IgD-negative memory B cell (primary cell): Measurements from ENCODE around the gene EIF1AX. TPM values are rescaled to one million over a fixed set of nuclear protein-coding genes. Genes with fewer than 3 reads are reported as not detected.
"Not testable (repeated sequence)": the region's sequence is repeated elsewhere in the genome, so short reads cannot be mapped to it uniquely, and the experiment has no call there.

Source experiments
- H3K27ac Mint-ChIP-seq, 3 donors: one replicate each; pipeline ENCODE4 v1.8.0; 2020 to 2022; ENCODE audit warnings: mild to moderate bottlenecking in 3 of 3, mixed read lengths in 3 of 3, moderate library complexity in 1 of 3
- H3K27me3 Mint-ChIP-seq: one replicate; pipeline ENCODE4 v1.8.0; 2021; ENCODE audit warnings: mixed read lengths
- H3K36me3 Mint-ChIP-seq: one replicate; pipeline ENCODE4 v1.8.0; 2020; ENCODE audit warnings: mild to moderate bottlenecking, mixed read lengths
- H3K4me1 Mint-ChIP-seq, 3 donors: one replicate each; pipeline ENCODE4 v1.8.0; 2020 to 2022; ENCODE audit warnings: mixed read lengths in 3 of 3, mild to moderate bottlenecking in 1 of 3
- H3K4me3 Mint-ChIP-seq, 4 donors: one replicate each; pipeline ENCODE4 v1.8.0; 2020 to 2022; ENCODE audit warnings: mild to moderate bottlenecking in 4 of 4, mixed read lengths in 4 of 4, moderate library complexity in 3 of 4
- H3K9me3 Mint-ChIP-seq, 3 donors: one replicate each; pipeline ENCODE4 v1.8.0; 2020 to 2021; ENCODE audit warnings: mixed read lengths in 3 of 3, mild to moderate bottlenecking in 1 of 3
- polyA plus RNA-seq: library from polyadenylated mRNA; unstranded; fragments of 300-500 nt; fragmentation: Illumina TruSeq; gene quantifications from one replicate; pipeline ENCODE4 v1.2.3, GENCODE V29; 2021

Gene EIF1AX
- polyA plus RNA-seq, 1 donor from 2014 or later: 89.0 TPM

- Mint-ChIP-seq H3K27ac (peak overlapping the region in 2 of 3 donors; percentile 27 to 43), H3K9me3 (peaks cover 0 to 2% (median 0%) of the 10 kb centered on the region in 3 donors), H3K27me3 (no peaks in the 10 kb centered on the region), H3K36me3 (peaks cover 1% of the 10 kb centered on the region), H3K4me3 (peak overlapping the region; percentile 60 to 88 (median 76)), H3K4me1 (peaks cover 22 to 28% (median 22%) of the 10 kb centered on the region in 3 donors)
Measured at GRCh38 chrX:20143111-20143510, 1.5 kb upstream of the EIF1AX start.

- Mint-ChIP-seq H3K4me3 (peak overlapping the region; percentile 91 to 97 (median 94)), H3K27me3 (no peaks in the 10 kb centered on the region), H3K4me1 (peaks cover 29 to 33% (median 33%) of the 10 kb centered on the region in 3 donors), H3K27ac (peak overlapping the region; percentile 78 to 96 (median 94)), H3K9me3 (peaks cover 0 to 2% (median 0%) of the 10 kb centered on the region in 3 donors), H3K36me3 (peaks cover 1% of the 10 kb centered on the region)
Measured at GRCh38 chrX:20140420-20140819, 1.2 kb downstream of the EIF1AX start.

GRCh38 chrX:20139966-20140365, 1.7 kb downstream of the EIF1AX start:
- peak overlapping the region; percentile 91 to 97 (median 94) for H3K4me3 Mint-ChIP-seq
- peaks cover 0 to 1% (median 0%) of the 10 kb centered on the region in 3 donors for H3K9me3 Mint-ChIP-seq
- H3K27me3 Mint-ChIP-seq: no peaks in the 10 kb centered on the region
- H3K36me3 Mint-ChIP-seq: peaks cover 1% of the 10 kb centered on the region
- peaks cover 27 to 33% (median 33%) of the 10 kb centered on the region in 3 donors for H3K4me1 Mint-ChIP-seq
- H3K27ac Mint-ChIP-seq: peak overlapping the region; percentile 16 to 96 (median 78)

GRCh38 chrX:20135944-20136343, 5.7 kb downstream of the EIF1AX start:
- peak overlapping the region; percentile 7 to 14 (median 10) for H3K27ac Mint-ChIP-seq
- H3K27me3 Mint-ChIP-seq: no peaks in the 10 kb centered on the region
- peaks cover 23 to 35% (median 33%) of the 10 kb centered on the region in 3 donors for H3K4me1 Mint-ChIP-seq
- no peaks in the 10 kb centered on the region for H3K9me3 Mint-ChIP-seq
- peak overlapping the region in 1 of 4 donors; percentile 27 for H3K4me3 Mint-ChIP-seq
- H3K36me3 Mint-ChIP-seq: peaks cover 1% of the 10 kb centered on the region

GRCh38 chrX:20132666-20133065, 9.0 kb downstream of the EIF1AX start:
- Mint-ChIP-seq H3K4me1 (peaks cover 4 to 15% (median 12%) of the 10 kb centered on the region in 3 donors), H3K27me3 (no peaks in the 10 kb centered on the region), H3K36me3 (no peaks in the 10 kb centered on the region), H3K9me3 (no peaks in the 10 kb centered on the region), H3K27ac (no peak overlapping the region), H3K4me3 (peak overlapping the region in 1 of 4 donors; percentile 14)

- Mint-ChIP-seq H3K27me3 (no peaks in the 10 kb centered on the region), H3K27ac (no peak overlapping the region), H3K9me3 (no peaks in the 10 kb centered on the region), H3K36me3 (no peaks in the 10 kb centered on the region), H3K4me1 (peaks cover 0 to 2% (median 2%) of the 10 kb centered on the region in 3 donors), H3K4me3 (no peak overlapping the region)
Measured at GRCh38 chrX:20130357-20130756, 11.3 kb downstream of the EIF1AX start.

- H3K9me3 Mint-ChIP-seq: no peaks in the 10 kb centered on the region
- no peaks in the 10 kb centered on the region for H3K27me3 Mint-ChIP-seq
Measured at GRCh38 chrX:20129547-20129946, 12.1 kb downstream of the EIF1AX start.

GRCh38 chrX:20128670-20129069, 13.0 kb downstream of the EIF1AX start:
- H3K4me1 Mint-ChIP-seq: peaks cover 0 to 2% (median 2%) of the 10 kb centered on the region in 3 donors
- no peak overlapping the region for H3K4me3 Mint-ChIP-seq
- no peaks in the 10 kb centered on the region for H3K9me3 Mint-ChIP-seq
- H3K27me3 Mint-ChIP-seq: no peaks in the 10 kb centered on the region
- peaks cover 2% of the 10 kb centered on the region for H3K36me3 Mint-ChIP-seq
- peak overlapping the region in 2 of 3 donors; percentile 16 to 48 for H3K27ac Mint-ChIP-seq

More at GRCh38 chrX:20129547-20129946, 12.1 kb downstream of the EIF1AX start:
- Mint-ChIP-seq H3K27ac (peak overlapping the region in 1 of 3 donors; percentile 25), H3K36me3 (peaks cover 2% of the 10 kb centered on the region), H3K4me1 (peaks cover 0 to 2% (median 2%) of the 10 kb centered on the region in 3 donors), H3K4me3 (no peak overlapping the region)

- H3K36me3 Mint-ChIP-seq, H3K9me3 Mint-ChIP-seq, H3K27me3 Mint-ChIP-seq, H3K4me3 Mint-ChIP-seq, H3K27ac Mint-ChIP-seq, H3K4me1 Mint-ChIP-seq: not testable (repeated sequence)
Measured at GRCh38 chrX:20127440-20127839, 14.2 kb downstream of the EIF1AX start.

- H3K27ac Mint-ChIP-seq, H3K27me3 Mint-ChIP-seq, H3K4me1 Mint-ChIP-seq: not testable (repeated sequence)
Measured at GRCh38 chrX:20126833-20127232, 14.8 kb downstream of the EIF1AX start.

GRCh38 chrX:20124964-20125363, 16.7 kb downstream of the EIF1AX start:
- Mint-ChIP-seq H3K4me1 (peaks cover 0 to 5% (median 4%) of the 10 kb centered on the region in 3 donors), H3K27me3 (no peaks in the 10 kb centered on the region), H3K27ac (no peak overlapping the region), H3K4me3 (peak overlapping the region in 1 of 4 donors; percentile 28), H3K9me3 (no peaks in the 10 kb centered on the region), H3K36me3 (peaks cover 4% of the 10 kb centered on the region)

More at GRCh38 chrX:20126833-20127232, 14.8 kb downstream of the EIF1AX start:
- H3K9me3 Mint-ChIP-seq, H3K36me3 Mint-ChIP-seq, H3K4me3 Mint-ChIP-seq: not testable (repeated sequence)

GRCh38 chrX:20118065-20118824, 23.4 kb downstream of the EIF1AX start:
- Mint-ChIP-seq H3K4me1 (peaks cover 3 to 5% (median 5%) of the 10 kb centered on the region in 3 donors), H3K27ac (no peak overlapping the region), H3K9me3 (no peaks in the 10 kb centered on the region), H3K36me3 (peaks cover 2% of the 10 kb centered on the region), H3K27me3 (peaks cover 11% of the 10 kb centered on the region), H3K4me3 (no peak overlapping the region)

- H3K9me3 Mint-ChIP-seq: no peaks in the 10 kb centered on the region
- H3K27me3 Mint-ChIP-seq: peaks cover 11% of the 10 kb centered on the region
- H3K4me1 Mint-ChIP-seq: peaks cover 3 to 5% (median 4%) of the 10 kb centered on the region in 3 donors
- H3K4me3 Mint-ChIP-seq: peak within 1 kb of the TSS in 1 of 4 donors; percentile 58
- H3K36me3 Mint-ChIP-seq: peaks cover 2% of the 10 kb centered on the region
- no peak within 1 kb of the TSS for H3K27ac Mint-ChIP-seq
Measured at GRCh38 chrX:20116577-20117240, 24.9 kb downstream of the EIF1AX start, which contains the start of gene MAP7D2. MAP7D2 (minus strand) TSS chrX:20116907; CDS start chrX:20116879, 28 bp downstream.

GRCh38 chrX:20116087-20116576, 25.5 kb downstream of the EIF1AX start:
- no peaks in the 10 kb centered on the region for H3K9me3 Mint-ChIP-seq
- peak overlapping the region in 1 of 4 donors; percentile 58 for H3K4me3 Mint-ChIP-seq
- no peak overlapping the region for H3K27ac Mint-ChIP-seq
- H3K36me3 Mint-ChIP-seq: peaks cover 2% of the 10 kb centered on the region
- peaks cover 0 to 3% (median 2%) of the 10 kb centered on the region in 3 donors for H3K4me1 Mint-ChIP-seq
- peaks cover 11% of the 10 kb centered on the region for H3K27me3 Mint-ChIP-seq
